GM12892 (cell line): ENCODE measurements around the gene SP8.

Experiments used
- POLR2A ChIP-seq: IDR thresholded peaks from 2 replicates; pipeline ENCODE4 v1.6.1; 2011; ENCODE audit warnings: low read depth, low read length, control low read depth
- POLR2AphosphoS5 ChIP-seq: IDR thresholded peaks from 2 replicates; pipeline ENCODE4 v1.6.1; 2011; ENCODE audit warnings: low read depth, low read length, control low read depth

DNA sequence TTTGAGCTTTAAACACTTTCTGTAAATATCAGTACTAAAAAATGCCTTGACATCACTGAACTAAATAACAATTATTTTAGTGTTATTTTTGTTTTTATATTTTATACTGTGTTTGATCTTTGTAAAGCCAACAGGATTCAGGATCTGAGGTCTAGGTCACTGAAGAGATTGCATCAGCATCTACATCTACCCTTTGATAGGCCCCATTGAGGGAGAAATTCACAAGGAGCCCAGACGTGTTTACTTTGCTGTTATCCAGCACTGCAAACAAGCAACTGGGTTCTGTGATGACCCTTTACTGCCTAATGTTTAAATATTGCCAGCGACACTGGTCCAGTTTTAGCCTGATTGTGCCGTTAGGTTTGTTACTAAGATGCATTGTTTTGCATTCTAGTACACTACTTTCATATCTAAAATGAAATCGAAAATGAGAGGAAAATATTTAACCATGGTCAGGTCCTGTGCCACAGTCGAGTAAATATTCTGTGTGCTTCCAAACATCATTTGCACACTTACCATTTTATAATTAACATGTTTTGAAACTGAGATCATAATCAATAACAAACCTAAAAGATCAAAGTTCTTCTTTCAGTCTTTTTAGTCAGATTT lies 48.7 kb downstream of the SP8 start:
- TF ChIP-seq POLR2A: no peak
- TF ChIP-seq POLR2AphosphoS5: no peak
